GM21576 (cell line): ENCODE data around the gene UNC45A.
A peak's percentile ranks its signal among the peaks of the same experiment; 100 is the strongest.
"Not testable (repeated sequence)": the region's sequence is repeated elsewhere in the genome, so short reads cannot be mapped to it uniquely, and the experiment has no call there.

Source experiments
- ATAC-seq: cut with Tn5 transposase; IDR thresholded peaks from one replicate; pipeline ENCODE4 v1.9.1; 2021; ENCODE audit warnings: mild to moderate bottlenecking, moderate library complexity; ENCODE audit not compliant: unreplicated experiment

Gene UNC45A

GRCh38 chr15:90902840-90903732, 32.0 kb upstream of the UNC45A start, which contains the start of gene MAN2A2:
Gene MAN2A2 (plus strand): TSS chr15:90903302. CDS start chr15:90904208, 906 bp downstream.
- ATAC-seq, result peak; percentile 51

GRCh38 chr15:90903733-90904536, 31.1 kb upstream of the UNC45A start:
- no peak for ATAC-seq

DNA sequence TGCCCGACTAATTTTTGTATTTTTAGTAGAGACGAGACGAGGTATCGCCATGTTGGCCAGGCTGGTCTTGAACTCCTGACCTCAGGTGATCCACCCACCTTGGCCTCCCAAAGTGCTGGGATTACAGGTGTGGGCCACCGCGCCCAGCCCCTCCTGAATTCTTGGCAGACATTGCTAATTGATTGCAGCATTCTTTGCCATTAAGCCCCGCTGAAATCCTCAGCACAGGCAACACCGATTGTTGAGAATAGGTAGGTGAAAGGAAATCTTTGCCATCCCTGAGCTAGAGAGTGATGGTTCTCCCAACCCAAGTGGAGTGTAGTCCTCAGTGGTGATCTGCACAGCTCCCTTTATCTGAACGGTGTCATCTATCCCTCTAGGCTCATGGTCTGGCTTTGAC, 30.3 kb upstream of the UNC45A start:
- no peak for ATAC-seq

- ATAC-seq, result no peak
Measured at GRCh38 chr15:90905306-90906180, 29.5 kb upstream of the UNC45A start.

DNA sequence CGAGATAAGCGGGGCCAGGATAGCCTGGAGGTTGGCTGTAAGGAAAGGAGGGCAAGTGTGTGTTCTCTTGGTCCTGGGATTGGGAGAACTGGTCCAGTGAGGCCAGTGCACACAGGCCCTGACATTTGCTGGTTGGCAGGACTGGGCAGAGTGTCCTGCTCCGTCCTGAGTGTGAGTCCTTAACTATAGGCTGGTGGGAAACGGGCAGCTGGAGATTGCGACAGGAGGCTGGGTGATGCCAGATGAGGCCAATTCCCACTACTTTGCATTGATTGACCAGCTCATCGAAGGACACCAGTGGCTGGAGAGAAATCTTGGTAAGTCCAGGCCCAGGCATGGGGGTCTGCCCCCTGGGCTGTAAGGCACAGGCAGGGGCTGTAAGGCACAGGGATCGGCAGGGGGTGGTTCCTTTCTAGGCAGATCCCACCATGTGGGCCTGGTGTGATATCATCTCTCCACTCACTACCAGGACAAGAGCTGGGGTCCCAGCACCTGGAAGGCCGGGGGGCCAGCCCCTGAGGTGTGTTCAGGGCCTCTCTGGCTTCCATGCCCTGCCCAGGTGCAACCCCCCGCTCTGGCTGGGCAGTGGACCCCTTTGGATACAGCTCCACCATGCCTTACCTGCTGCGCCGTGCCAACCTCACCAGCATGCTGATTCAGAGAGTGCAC, 28.8 kb upstream of the UNC45A start:
- ATAC-seq, result no peak

DNA sequence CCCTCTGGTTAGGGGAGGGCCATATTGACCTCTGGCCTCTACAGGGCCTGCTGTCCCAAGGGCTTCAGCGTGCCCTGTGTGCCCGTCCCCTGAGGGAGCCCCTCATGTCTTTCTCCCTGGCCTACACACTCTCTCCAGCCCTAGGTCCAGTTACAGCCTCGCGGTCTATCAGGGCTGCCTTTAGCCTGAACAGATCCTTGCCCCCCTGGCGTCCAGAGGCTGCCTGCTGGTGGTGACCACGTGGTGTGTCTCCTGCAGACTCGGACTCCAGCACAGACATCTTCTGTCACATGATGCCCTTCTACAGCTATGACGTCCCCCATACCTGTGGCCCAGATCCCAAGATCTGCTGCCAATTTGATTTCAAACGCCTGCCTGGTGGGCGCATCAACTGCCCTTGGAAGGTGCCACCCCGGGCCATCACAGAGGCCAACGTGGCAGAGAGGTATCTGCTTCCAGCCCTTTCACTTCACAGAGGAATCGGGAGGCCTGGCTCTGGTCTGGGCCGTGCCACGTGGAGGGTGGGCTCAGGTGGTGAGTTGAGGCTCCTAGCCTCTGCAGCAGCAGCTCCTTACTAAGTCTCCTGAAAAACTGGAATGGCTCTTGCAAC, 27.9 kb upstream of the UNC45A start:
- no peak for ATAC-seq

GRCh38 chr15:90907838-90908507, 27.1 kb upstream of the UNC45A start:
- ATAC-seq, result no peak

- not testable (repeated sequence) for ATAC-seq
Measured at GRCh38 chr15:90909449-90909848, 25.6 kb upstream of the UNC45A start.

DNA sequence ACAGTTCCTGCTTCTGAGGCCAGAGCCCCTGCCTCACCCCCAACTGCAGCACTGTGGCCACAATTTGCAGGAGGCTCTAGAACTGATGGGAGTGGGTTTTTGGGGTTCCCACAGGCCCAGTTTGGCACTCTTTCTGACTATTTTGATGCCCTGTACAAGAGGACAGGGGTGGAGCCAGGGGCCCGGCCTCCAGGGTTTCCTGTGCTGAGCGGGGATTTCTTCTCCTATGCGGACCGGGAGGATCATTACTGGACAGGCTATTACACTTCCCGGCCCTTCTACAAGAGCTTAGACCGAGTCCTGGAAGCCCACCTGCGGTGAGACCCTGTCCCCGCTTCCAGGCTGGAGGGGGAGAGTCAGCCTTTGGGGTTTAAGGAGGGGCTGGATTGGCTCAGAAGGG, 25.1 kb upstream of the UNC45A start:
- ATAC-seq, result no peak

- ATAC-seq, result no peak
Measured at GRCh38 chr15:90910441-90911301, 24.4 kb upstream of the UNC45A start.

- no peak for ATAC-seq
Measured at GRCh38 chr15:90911302-90911623, 23.8 kb upstream of the UNC45A start.

DNA sequence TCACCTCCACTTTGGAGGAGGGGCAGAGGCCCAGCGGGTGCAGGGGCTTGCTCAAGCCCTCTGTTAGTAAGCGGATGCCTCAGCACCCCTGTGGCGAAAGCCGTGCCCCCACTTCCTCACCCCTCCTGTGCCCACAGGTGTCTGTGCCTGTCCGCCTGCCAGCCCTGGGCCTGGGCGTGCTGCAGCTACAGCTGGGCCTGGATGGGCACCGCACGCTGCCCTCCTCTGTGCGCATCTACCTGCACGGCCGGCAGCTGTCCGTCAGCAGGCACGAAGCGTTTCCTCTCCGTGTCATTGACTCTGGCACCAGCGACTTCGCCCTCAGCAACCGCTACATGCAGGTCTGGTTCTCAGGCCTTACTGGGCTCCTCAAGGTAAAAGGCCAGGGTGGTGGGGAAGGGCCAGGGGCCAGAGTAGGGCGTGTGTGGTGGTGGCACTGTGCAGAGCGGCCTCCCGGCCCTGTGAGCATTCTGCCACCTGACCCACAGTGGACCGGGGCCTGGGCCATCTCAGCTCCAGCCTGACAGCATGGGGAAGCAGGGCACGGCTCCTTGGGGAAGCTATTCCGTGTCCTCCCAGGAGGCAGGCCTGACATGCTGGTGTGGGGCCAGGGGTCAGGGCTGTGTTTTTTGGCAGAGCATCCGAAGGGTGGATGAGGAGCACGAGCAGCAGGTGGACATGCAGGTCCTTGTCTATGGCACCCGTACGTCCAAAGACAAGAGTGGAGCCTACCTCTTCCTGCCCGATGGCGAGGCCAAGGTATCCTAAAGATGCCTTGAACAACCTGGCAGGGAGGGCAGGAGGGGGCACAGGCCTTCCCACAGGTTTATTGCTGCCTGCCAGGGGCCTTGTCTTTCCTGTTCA, 22.9 kb upstream of the UNC45A start:
- no peak for ATAC-seq

DNA sequence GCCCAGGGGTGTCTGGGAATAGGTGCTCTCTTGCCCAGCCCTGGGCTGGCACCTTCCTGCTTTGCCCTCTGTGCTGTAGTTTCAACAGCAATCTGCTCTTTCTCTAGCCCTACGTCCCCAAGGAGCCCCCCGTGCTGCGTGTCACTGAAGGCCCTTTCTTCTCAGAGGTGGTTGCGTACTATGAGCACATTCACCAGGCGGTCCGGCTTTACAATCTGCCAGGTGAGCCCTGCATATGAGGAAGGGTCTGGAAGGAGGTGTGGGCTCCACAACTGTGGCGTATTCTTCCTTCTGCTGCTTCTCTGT, 22.4 kb upstream of the UNC45A start:
- ATAC-seq, result no peak

DNA sequence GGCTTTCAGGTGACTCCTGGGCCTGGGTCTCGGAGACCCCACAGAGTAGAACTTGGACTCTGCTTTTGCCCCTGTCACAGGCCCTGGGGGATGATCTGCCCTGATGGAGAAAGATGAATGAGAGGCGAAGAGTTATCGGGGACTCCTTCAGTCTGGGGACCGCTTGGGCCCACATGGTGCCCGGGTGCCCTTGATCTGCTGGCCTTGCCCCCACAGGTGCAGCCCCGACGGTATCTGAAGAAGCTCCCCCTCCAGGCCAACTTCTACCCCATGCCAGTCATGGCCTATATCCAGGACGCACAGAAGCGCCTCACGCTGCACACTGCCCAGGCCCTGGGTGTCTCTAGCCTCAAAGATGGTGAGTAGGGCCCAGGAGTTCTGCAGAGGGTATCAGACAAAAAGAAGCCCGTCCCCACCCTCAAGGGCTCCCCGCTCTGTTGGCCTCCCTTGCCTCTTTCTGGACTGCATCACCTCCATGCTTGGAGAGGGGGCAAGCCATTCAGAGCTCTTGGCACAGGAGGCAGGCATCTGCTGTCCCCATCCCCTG, 21.6 kb upstream of the UNC45A start:
- no peak for ATAC-seq

- ATAC-seq, result no peak
Measured at GRCh38 chr15:90914305-90915080, 20.6 kb upstream of the UNC45A start.

DNA sequence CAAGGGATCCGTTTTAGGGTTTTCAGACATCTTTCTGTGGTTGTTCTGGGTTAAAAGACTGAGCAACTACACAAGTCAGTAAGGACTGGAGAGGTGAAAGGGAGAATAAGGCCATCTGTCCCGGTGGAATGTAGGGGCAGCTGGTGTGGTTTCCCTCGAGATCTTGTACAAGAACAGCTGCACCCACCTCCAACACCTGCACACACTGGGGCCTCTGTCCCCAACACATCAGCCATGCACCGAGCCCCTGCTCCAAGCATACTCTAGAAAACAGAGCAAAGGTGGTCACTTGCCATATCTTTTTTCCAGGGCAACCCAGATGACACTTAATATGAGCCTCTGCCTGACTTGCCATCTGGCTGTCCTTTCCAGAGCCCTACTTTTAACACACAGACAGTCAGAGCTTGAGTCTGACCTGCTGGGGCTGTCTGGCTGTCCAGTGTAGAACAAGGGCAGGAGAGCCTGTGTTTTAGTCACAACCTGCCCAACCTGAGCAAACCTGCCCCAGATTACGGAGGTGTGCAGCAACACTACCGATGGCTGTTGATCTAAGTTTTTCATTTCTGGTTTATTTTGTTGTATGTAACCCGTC, 19.8 kb upstream of the UNC45A start:
- no peak for ATAC-seq
